Liver (tissue), 9 donors: ENCODE results near the gene MYADML2. TPM values are rescaled to one million over a fixed set of nuclear protein-coding genes. Genes with fewer than 3 reads are reported as not detected.

ENCODE experiments used
- DNase-seq: peaks from one replicate; pipeline ENCODE4 v3.0.0-alpha.2; 2017; ENCODE audit warnings: low spot score
- H3K27ac ChIP-seq, 2 donors: one replicate each; pipeline ENCODE4 v1.7.0; 2013; ENCODE audit warnings: inconsistent platforms in 2 of 2, low read length in 2 of 2, control low read depth in 1 of 2, low read depth in 1 of 2, mild to moderate bottlenecking in 1 of 2
- H3K27me3 ChIP-seq, 4 donors: one replicate each; pipeline versions ENCODE4 v1.6.1 to v1.7.0; 2013; ENCODE audit warnings: low read length in 3 of 4, inconsistent platforms in 1 of 4, mild to moderate bottlenecking in 1 of 4, moderate library complexity in 1 of 4; ENCODE audit not compliant: control insufficient read depth in 4 of 4, insufficient read depth in 4 of 4
- H3K36me3 ChIP-seq, 4 donors: one replicate each; pipeline versions ENCODE4 v1.6.1 to v1.7.0; 2013; ENCODE audit warnings: low read length in 3 of 4, mild to moderate bottlenecking in 3 of 4, low read depth in 1 of 4, moderate library complexity in 1 of 4; ENCODE audit not compliant: control insufficient read depth in 4 of 4, insufficient read depth in 3 of 4
- H3K4me1 ChIP-seq, 4 donors: one replicate each; pipeline versions ENCODE4 v1.6.1 to v1.7.0; 2013; ENCODE audit warnings: low read length in 3 of 4, mild to moderate bottlenecking in 3 of 4, moderate library complexity in 1 of 4; ENCODE audit not compliant: control insufficient read depth in 4 of 4, insufficient read depth in 4 of 4
- H3K4me3 ChIP-seq, 3 donors: one replicate each; pipeline versions ENCODE4 v1.6.1 to v1.7.0; 2013; ENCODE audit warnings: low read length in 3 of 3, control low read depth in 1 of 3, low read depth in 1 of 3, mild to moderate bottlenecking in 1 of 3
- H3K9ac ChIP-seq, 2 donors: one replicate each; pipeline ENCODE4 v1.7.0; 2013; ENCODE audit warnings: low read length in 2 of 2, mild to moderate bottlenecking in 2 of 2, moderate library complexity in 2 of 2, control low read depth in 1 of 2, low read depth in 1 of 2
- H3K9me3 ChIP-seq, 4 donors: one replicate each; pipeline versions ENCODE4 v1.6.1 to v1.7.0; 2013; ENCODE audit warnings: low read length in 3 of 4; ENCODE audit not compliant: control insufficient read depth in 4 of 4
- FOXA2 ChIP-seq: IDR thresholded peaks from 2 replicates; pipeline ENCODE4 v1.6.1; 2016; ENCODE audit warnings: antibody characterized with exemption
- GABPA ChIP-seq, 2 donors: IDR thresholded peaks in 1 of 2; conservative IDR thresholded peaks in 1 of 2; 2 replicates each; pipeline ENCODE4 v1.6.1; 2016; ENCODE audit warnings: antibody characterized with exemption in 2 of 2, mild to moderate bottlenecking in 1 of 2, moderate library complexity in 1 of 2
- HNF4A ChIP-seq, 2 donors: conservative IDR thresholded peaks; 2 replicates each; pipeline ENCODE4 v1.6.1; 2016; ENCODE audit warnings: antibody characterized with exemption in 2 of 2, mild to moderate bottlenecking in 2 of 2
- HNF4G ChIP-seq: IDR thresholded peaks from 2 replicates; pipeline ENCODE4 v1.6.1; 2016; ENCODE audit warnings: antibody characterized with exemption
- JUND ChIP-seq, 2 donors: IDR thresholded peaks; 2 replicates each; pipeline ENCODE4 v1.6.1; 2016; ENCODE audit warnings: antibody characterized with exemption in 2 of 2
- NR2F2 ChIP-seq: IDR thresholded peaks from 2 replicates; pipeline ENCODE4 v1.6.1; 2016; ENCODE audit warnings: antibody characterized with exemption
- RAD21 ChIP-seq, 2 donors: IDR thresholded peaks; 2 replicates each; pipeline ENCODE4 v1.6.1; 2016; ENCODE audit warnings: antibody characterized with exemption in 2 of 2, mild to moderate bottlenecking in 2 of 2
- RXRA ChIP-seq, 2 donors: IDR thresholded peaks; 2 replicates each; pipeline ENCODE4 v1.6.1; 2017 to 2018; ENCODE audit warnings: antibody characterized with exemption in 2 of 2, mild to moderate bottlenecking in 1 of 2
- SP1 ChIP-seq: IDR thresholded peaks from 2 replicates; pipeline ENCODE4 v1.6.1; 2018; ENCODE audit warnings: antibody characterized with exemption, mild to moderate bottlenecking
- TAF1 ChIP-seq: conservative IDR thresholded peaks from 2 replicates; pipeline ENCODE4 v1.6.1; 2016; ENCODE audit warnings: antibody characterized with exemption, mild to moderate bottlenecking
- WGBS: extraction: QIAGEN DNeasy Blood & Tissue Kit; methylation state at CpG from one replicate; pipeline ENCODE4 v1.1.7; 2013; 5-methylcytosine and 5-hydroxymethylcytosine counted together
- polyA plus RNA-seq, 2 donors: library from polyadenylated mRNA; stranded (reverse) in 1 of 2; unstranded in 1 of 2; fragments of 200-250 nt in 1 of 2; fragments of >200 nt in 1 of 2; fragmentation: Nextera tagmentation in 1 of 2; extraction: Ambion mirVana in 1 of 2; gene quantifications; one replicate each; pipeline versions ENCODE4 v1.2.1 to v1.2.3, GENCODE V29; 2013 to 2015
- total RNA-seq, 2 donors: library from RNA; depleted of rRNA; stranded (reverse); fragments of >200 nt; gene quantifications; one replicate each; pipeline ENCODE4 v1.2.3, GENCODE V29; 2014
- TF ChIP-seq, protein P1 (sequence below): IDR thresholded peaks from 2 replicates; pipeline ENCODE4 v1.6.1; 2016; ENCODE audit warnings: antibody characterized with exemption
- TF ChIP-seq, protein P2 (sequence below): fragments of 150-350 bp; IDR thresholded peaks from 2 replicates; pipeline ENCODE4 v1.5.1; 2017; ENCODE audit warnings: improper control_type of control experiment, low read depth, low read length; ENCODE audit not compliant: missing input control
- TF ChIP-seq, protein P3 (sequence below): IDR thresholded peaks from 2 replicates; pipeline ENCODE4 v1.6.1; 2016; ENCODE audit warnings: antibody characterized with exemption
- TF ChIP-seq, protein P4 (sequence below): IDR thresholded peaks from 2 replicates; pipeline ENCODE4 v1.6.1; 2016; ENCODE audit warnings: antibody characterized with exemption
- donor health status: healthy.
- donor health status: healthy.
- donor health status: healthy.
- donor health status: healthy.
- donor health status: healthy.

MYADML2 gene
- total and polyA plus RNA-seq, 4 donors, result not detected

DNA sequence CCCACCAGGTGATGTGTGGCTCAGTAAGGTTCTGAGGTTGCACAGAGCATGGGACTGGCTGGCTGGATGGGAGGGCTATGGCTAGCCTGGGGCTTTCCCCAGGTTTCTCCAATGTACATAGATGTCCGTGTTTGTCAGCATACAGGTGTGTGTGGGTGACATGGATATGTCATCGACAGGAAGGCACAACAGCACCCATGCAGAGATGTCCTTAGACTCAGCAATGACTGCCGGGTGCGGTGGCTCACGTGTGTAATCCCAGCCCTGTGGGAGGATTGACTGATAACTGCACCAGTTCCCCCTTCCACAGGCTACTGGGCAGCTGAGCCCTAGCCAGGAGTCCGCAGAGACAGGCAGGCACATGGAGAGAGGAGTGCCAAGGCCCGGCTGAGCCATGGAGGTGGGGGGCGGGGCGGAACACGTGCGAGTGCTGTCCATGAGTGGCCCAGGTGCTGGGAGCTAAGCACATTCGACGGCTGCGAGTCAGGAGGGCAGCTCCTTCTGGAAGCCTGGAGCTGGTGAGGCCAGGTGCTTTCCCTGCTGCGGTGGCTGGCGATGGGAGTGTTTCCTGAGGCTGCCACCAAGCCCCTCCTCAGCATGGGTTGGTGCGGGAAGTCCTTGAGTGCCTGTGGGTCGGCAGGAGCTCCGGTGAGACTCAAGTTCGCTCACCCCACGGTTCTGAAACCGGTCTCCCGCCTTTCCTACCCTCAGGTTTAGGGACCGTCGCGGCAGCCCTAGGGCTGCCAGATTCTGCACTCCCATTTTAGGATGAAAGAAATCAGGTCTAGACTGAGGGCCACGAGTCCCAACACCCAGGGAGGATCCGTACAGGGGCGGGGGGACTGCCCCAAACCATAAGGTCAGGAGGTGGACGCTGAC lies 29.5 kb upstream of the MYADML2 start:
- Histone ChIP-seq H3K9ac (peak overlapping the region; percentile 63 to 88), H3K9me3 (peaks cover 0 to 2% (median 0%) of the 10 kb centered on the region in 4 donors), H3K4me3 (peak overlapping the region; percentile 58 to 91 (median 66)), H3K4me1 (peaks cover 6 to 27% (median 21%) of the 10 kb centered on the region in 4 donors), H3K36me3 (peaks cover 0 to 3% (median 0%) of the 10 kb centered on the region in 4 donors), H3K27ac (peak overlapping the region; percentile 89 to 96), H3K27me3 (no peaks in the 10 kb centered on the region)
- TF ChIP-seq, protein P1, sequence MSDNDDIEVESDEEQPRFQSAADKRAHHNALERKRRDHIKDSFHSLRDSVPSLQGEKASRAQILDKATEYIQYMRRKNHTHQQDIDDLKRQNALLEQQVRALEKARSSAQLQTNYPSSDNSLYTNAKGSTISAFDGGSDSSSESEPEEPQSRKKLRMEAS, result peak; percentile 94
- TF ChIP-seq HNF4A (conservative IDR thresholded peaks at IDR 0.05) (no peak), SP1 (peak; percentile 34), RAD21 (IDR thresholded peaks at IDR 0.05) (peak in 1 of 2 donors; percentile 8), RXRA (IDR thresholded peaks at IDR 0.05) (peak in 1 of 2 donors; percentile 12)
- WGBS, result 21% methylated on average over 30 of the region's 30 CpGs
- peak; percentile 44 for DNase-seq

GRCh38 chr17:81973432-81973831 lies 26.4 kb upstream of the MYADML2 start:
- no peak for TF ChIP-seq FOXA2
- TF ChIP-seq, protein P2, sequence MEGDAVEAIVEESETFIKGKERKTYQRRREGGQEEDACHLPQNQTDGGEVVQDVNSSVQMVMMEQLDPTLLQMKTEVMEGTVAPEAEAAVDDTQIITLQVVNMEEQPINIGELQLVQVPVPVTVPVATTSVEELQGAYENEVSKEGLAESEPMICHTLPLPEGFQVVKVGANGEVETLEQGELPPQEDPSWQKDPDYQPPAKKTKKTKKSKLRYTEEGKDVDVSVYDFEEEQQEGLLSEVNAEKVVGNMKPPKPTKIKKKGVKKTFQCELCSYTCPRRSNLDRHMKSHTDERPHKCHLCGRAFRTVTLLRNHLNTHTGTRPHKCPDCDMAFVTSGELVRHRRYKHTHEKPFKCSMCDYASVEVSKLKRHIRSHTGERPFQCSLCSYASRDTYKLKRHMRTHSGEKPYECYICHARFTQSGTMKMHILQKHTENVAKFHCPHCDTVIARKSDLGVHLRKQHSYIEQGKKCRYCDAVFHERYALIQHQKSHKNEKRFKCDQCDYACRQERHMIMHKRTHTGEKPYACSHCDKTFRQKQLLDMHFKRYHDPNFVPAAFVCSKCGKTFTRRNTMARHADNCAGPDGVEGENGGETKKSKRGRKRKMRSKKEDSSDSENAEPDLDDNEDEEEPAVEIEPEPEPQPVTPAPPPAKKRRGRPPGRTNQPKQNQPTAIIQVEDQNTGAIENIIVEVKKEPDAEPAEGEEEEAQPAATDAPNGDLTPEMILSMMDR, result no peak
- TF ChIP-seq GABPA (IDR thresholded peaks at IDR 0.05 in 1 of 2, conservative IDR thresholded peaks at IDR 0.05 in 1 of 2), result no peak
- TF ChIP-seq, protein P1, result no peak
- no peak for TF ChIP-seq NR2F2
- TF ChIP-seq, protein P3, sequence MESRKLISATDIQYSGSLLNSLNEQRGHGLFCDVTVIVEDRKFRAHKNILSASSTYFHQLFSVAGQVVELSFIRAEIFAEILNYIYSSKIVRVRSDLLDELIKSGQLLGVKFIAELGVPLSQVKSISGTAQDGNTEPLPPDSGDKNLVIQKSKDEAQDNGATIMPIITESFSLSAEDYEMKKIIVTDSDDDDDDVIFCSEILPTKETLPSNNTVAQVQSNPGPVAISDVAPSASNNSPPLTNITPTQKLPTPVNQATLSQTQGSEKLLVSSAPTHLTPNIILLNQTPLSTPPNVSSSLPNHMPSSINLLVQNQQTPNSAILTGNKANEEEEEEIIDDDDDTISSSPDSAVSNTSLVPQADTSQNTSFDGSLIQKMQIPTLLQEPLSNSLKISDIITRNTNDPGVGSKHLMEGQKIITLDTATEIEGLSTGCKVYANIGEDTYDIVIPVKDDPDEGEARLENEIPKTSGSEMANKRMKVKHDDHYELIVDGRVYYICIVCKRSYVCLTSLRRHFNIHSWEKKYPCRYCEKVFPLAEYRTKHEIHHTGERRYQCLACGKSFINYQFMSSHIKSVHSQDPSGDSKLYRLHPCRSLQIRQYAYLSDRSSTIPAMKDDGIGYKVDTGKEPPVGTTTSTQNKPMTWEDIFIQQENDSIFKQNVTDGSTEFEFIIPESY, result no peak
- TF ChIP-seq RAD21 (IDR thresholded peaks at IDR 0.05), result no peak
- TF ChIP-seq RXRA (IDR thresholded peaks at IDR 0.05), result no peak
- no peak for TF ChIP-seq TAF1
- TF ChIP-seq SP1, result no peak
- TF ChIP-seq JUND (IDR thresholded peaks at IDR 0.05), result no peak
- TF ChIP-seq HNF4G, result no peak
- TF ChIP-seq, protein P4, sequence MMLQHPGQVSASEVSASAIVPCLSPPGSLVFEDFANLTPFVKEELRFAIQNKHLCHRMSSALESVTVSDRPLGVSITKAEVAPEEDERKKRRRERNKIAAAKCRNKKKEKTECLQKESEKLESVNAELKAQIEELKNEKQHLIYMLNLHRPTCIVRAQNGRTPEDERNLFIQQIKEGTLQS, result no peak
- no peak overlapping the region for H3K9ac ChIP-seq
- peaks cover 3 to 26% (median 11%) of the 10 kb centered on the region in 4 donors for H3K4me1 ChIP-seq
- peaks cover 0 to 2% (median 0%) of the 10 kb centered on the region in 4 donors for H3K9me3 ChIP-seq
- H3K36me3 ChIP-seq, result no peaks in the 10 kb centered on the region
- DNase-seq, result no peak
- H3K27ac ChIP-seq, result no peak overlapping the region
- no peak overlapping the region for H3K4me3 ChIP-seq
- no peaks in the 10 kb centered on the region for H3K27me3 ChIP-seq
